DND-41 (cell line): ENCODE data around the gene COPS9.

ENCODE experiments used
- ATAC-seq: fragments of 200-7000 bp; cut with Tn5 transposase; 3 replicates; pipeline ENCODE4 v1.9.1; 2021; ENCODE audit warnings: low read depth; ENCODE audit not compliant: insufficient read depth
- DNase-seq: peaks from one replicate; pipeline ENCODE4 v3.0.0-alpha.2; 2020
- H2AFZ ChIP-seq: 2 replicates; pipeline ENCODE4 v1.6.0; 2012; ENCODE audit warnings: low read depth, low read length
- H3K27ac ChIP-seq: 2 replicates; pipeline ENCODE4 v1.5.1; 2012; ENCODE audit warnings: low read length, inconsistent platforms
- H3K27me3 ChIP-seq: fragments of 200-600 bp; sonication (generic); 2 replicates; pipeline ENCODE4 v1.6.0; 2012; ENCODE audit warnings: low read length, mild to moderate bottlenecking, inconsistent platforms; ENCODE audit not compliant: insufficient read depth, poor library complexity
- H3K36me3 ChIP-seq: 2 replicates; pipeline ENCODE4 v1.5.1; 2012; ENCODE audit warnings: low read length, inconsistent platforms; ENCODE audit not compliant: insufficient read depth
- H3K4me1 ChIP-seq: 2 replicates; pipeline ENCODE4 v1.5.1; 2012; ENCODE audit warnings: mild to moderate bottlenecking, low read length; ENCODE audit not compliant: insufficient read depth
- H3K4me2 ChIP-seq: 2 replicates; pipeline ENCODE4 v1.6.0; 2012; ENCODE audit warnings: mild to moderate bottlenecking, moderate library complexity, low read length, inconsistent platforms; ENCODE audit not compliant: insufficient read depth
- H3K4me3 ChIP-seq, 2 experiments: fragments of 200-600 bp in 1 of 2; shearing (Covaris generic) in 1 of 2; 2 replicates each; pipeline ENCODE4 v1.5.1; 2012 to 2016; ENCODE audit warnings: inconsistent platforms in 2 of 2, low read length in 2 of 2, mild to moderate bottlenecking in 2 of 2, low read depth in 1 of 2, moderate library complexity in 1 of 2
- H3K79me2 ChIP-seq: 2 replicates; pipeline ENCODE4 v1.6.0; 2012; ENCODE audit warnings: low read length, inconsistent platforms; ENCODE audit not compliant: insufficient read depth
- H3K9ac ChIP-seq: 2 replicates; pipeline ENCODE4 v1.6.0; 2012; ENCODE audit warnings: low read depth, mild to moderate bottlenecking, inconsistent platforms, low read length, moderate library complexity
- H3K9me3 ChIP-seq: 2 replicates; pipeline ENCODE4 v1.5.1; 2012; ENCODE audit warnings: low read length, moderate library complexity, mild to moderate bottlenecking, inconsistent platforms; ENCODE audit not compliant: insufficient read depth, severe bottlenecking
- H4K20me1 ChIP-seq: 2 replicates; pipeline ENCODE4 v1.6.0; 2012; ENCODE audit warnings: low read length; ENCODE audit not compliant: insufficient read depth
- CTCF ChIP-seq: IDR thresholded peaks from 2 replicates; pipeline ENCODE4 v1.5.1; 2012; ENCODE audit warnings: borderline replicate concordance, low read length, moderate library complexity, mild to moderate bottlenecking; ENCODE audit not compliant: poor library complexity, severe bottlenecking; ENCODE audit errors: extremely low read depth
- EZH2 ChIP-seq: IDR thresholded peaks from 3 replicates; pipeline ENCODE4 v1.6.1; 2012; ENCODE audit warnings: borderline replicate concordance, low read depth, mild to moderate bottlenecking, moderate library complexity, low read length, inconsistent platforms; ENCODE audit not compliant: severe bottlenecking

COPS9 gene

GRCh38 chr2:240114233-240114632 is 21.9 kb downstream of the COPS9 start:
- H3K27ac ChIP-seq = no peak overlapping the region
- DNase-seq (no peak), ATAC-seq (no peak)
- no peaks in the 10 kb centered on the region for H3K9me3 ChIP-seq
- H3K4me2 ChIP-seq = no peak overlapping the region
- no peaks in the 10 kb centered on the region for H3K79me2 ChIP-seq
- H3K4me3 ChIP-seq = no peak overlapping the region
- peaks cover 32% of the 10 kb centered on the region for H3K27me3 ChIP-seq
- H2AFZ ChIP-seq = no peak overlapping the region
- H3K4me1 ChIP-seq = no peaks in the 10 kb centered on the region
- TF ChIP-seq EZH2 (no peak), CTCF (no peak)
- H3K36me3 ChIP-seq = no peaks in the 10 kb centered on the region
- H4K20me1 ChIP-seq = no peaks in the 10 kb centered on the region
- no peak overlapping the region for H3K9ac ChIP-seq

- Histone ChIP-seq H3K4me3 (no peak overlapping the region), H3K4me1 (no peaks in the 10 kb centered on the region), H3K27ac (no peak overlapping the region), H3K9me3 (no peaks in the 10 kb centered on the region), H3K27me3 (peaks cover 32% of the 10 kb centered on the region), H3K79me2 (no peaks in the 10 kb centered on the region), H3K36me3 (no peaks in the 10 kb centered on the region), H3K9ac (no peak overlapping the region), H4K20me1 (no peaks in the 10 kb centered on the region), H3K4me2 (no peak overlapping the region), H2AFZ (no peak overlapping the region)
- no peak for TF ChIP-seq EZH2
- TF ChIP-seq CTCF = no peak
- no peak for DNase-seq
- no peak for ATAC-seq
Observed at GRCh38 chr2:240112914-240113690, 23.0 kb downstream of the COPS9 start.

GRCh38 chr2:240111253-240111652 is 24.9 kb downstream of the COPS9 start:
- TF ChIP-seq EZH2 (no peak), CTCF (no peak)
- no peaks in the 10 kb centered on the region for H3K36me3 ChIP-seq
- no peaks in the 10 kb centered on the region for H3K79me2 ChIP-seq
- H3K4me2 ChIP-seq = no peak overlapping the region
- no peak overlapping the region for H2AFZ ChIP-seq
- ATAC-seq (no peak), DNase-seq (no peak)
- H3K9ac ChIP-seq = no peak overlapping the region
- no peaks in the 10 kb centered on the region for H4K20me1 ChIP-seq
- H3K27me3 ChIP-seq = peaks cover 32% of the 10 kb centered on the region
- no peak overlapping the region for H3K4me3 ChIP-seq
- no peaks in the 10 kb centered on the region for H3K4me1 ChIP-seq
- H3K9me3 ChIP-seq = no peaks in the 10 kb centered on the region
- H3K27ac ChIP-seq = no peak overlapping the region

GRCh38 chr2:240109386-240109785 is 26.7 kb downstream of the COPS9 start:
- Histone ChIP-seq H2AFZ (no peak overlapping the region), H3K79me2 (no peaks in the 10 kb centered on the region), H4K20me1 (no peaks in the 10 kb centered on the region), H3K9me3 (no peaks in the 10 kb centered on the region), H3K27me3 (peaks cover 29% of the 10 kb centered on the region), H3K4me3 (no peak overlapping the region), H3K9ac (no peak overlapping the region), H3K36me3 (no peaks in the 10 kb centered on the region), H3K27ac (no peak overlapping the region), H3K4me2 (no peak overlapping the region), H3K4me1 (no peaks in the 10 kb centered on the region)
- DNase-seq (no peak), ATAC-seq (no peak)
- TF ChIP-seq CTCF = no peak
- no peak for TF ChIP-seq EZH2
